Neural cell (in vitro differentiated cells): ENCODE data around the gene OR10J5. TPM values are rescaled to one million over a fixed set of nuclear protein-coding genes. Genes with fewer than 3 reads are reported as not detected.

Experiments
- H2AFZ ChIP-seq: fragments of 200-600, 300-800 bp; sonication (generic), shearing (Covaris generic); 2 replicates; pipeline ENCODE4 v1.6.0; 2014; ENCODE audit warnings: low read depth, mild to moderate bottlenecking, antibody characterized with exemption, low read length, moderate library complexity
- H3F3A ChIP-seq: fragments of 200-600 bp; shearing (Covaris generic); 2 replicates; pipeline ENCODE4 v1.6.1; 2016; ENCODE audit warnings: mild to moderate bottlenecking, moderate library complexity, mixed read lengths, antibody characterized with exemption, low read length; ENCODE audit not compliant: insufficient read depth, poor library complexity, severe bottlenecking
- H3K27ac ChIP-seq: fragments of 200-600, 300-800 bp; sonication (generic), shearing (Covaris generic); 2 replicates; pipeline ENCODE4 v1.5.1; 2014; ENCODE audit warnings: mild to moderate bottlenecking, low read length, moderate library complexity
- H3K27me3 ChIP-seq: fragments of 300-800, 200-600 bp; sonication (generic), shearing (Covaris generic); 2 replicates; pipeline ENCODE4 v1.6.0; 2014; ENCODE audit warnings: mild to moderate bottlenecking, low read depth, low read length, moderate library complexity; ENCODE audit not compliant: insufficient read depth
- H3K36me3 ChIP-seq: fragments of 300-800, 200-600 bp; sonication (generic), shearing (Covaris generic); 2 replicates; pipeline ENCODE4 v1.5.1; 2014; ENCODE audit warnings: mild to moderate bottlenecking, antibody characterized with exemption, low read length, moderate library complexity; ENCODE audit not compliant: insufficient read depth
- H3K4me2 ChIP-seq: fragments of 300-800, 200-600 bp; sonication (generic), shearing (Covaris generic); 2 replicates; pipeline ENCODE4 v1.6.0; 2014; ENCODE audit warnings: mild to moderate bottlenecking, low read length
- H3K4me3 ChIP-seq: fragments of 300-800, 200-600 bp; sonication (generic), shearing (Covaris generic); 2 replicates; pipeline ENCODE4 v1.5.1; 2014; ENCODE audit warnings: mild to moderate bottlenecking, low read length, moderate library complexity
- H3K79me2 ChIP-seq: fragments of 200-600 bp; shearing (Covaris generic); replicated peaks from 2 replicates; pipeline ENCODE4 v1.6.0; 2014; ENCODE audit warnings: mild to moderate bottlenecking, low read length, moderate library complexity; ENCODE audit not compliant: insufficient read depth
- H3K9ac ChIP-seq: fragments of 300-800, 200-600 bp; sonication (generic), shearing (Covaris generic); 2 replicates; pipeline ENCODE4 v1.6.1; 2016; ENCODE audit warnings: mild to moderate bottlenecking, low read length, mixed read lengths
- H3K9me2 ChIP-seq: fragments of 200-600 bp; shearing (Covaris generic); 2 replicates; pipeline ENCODE4 v1.6.1; 2016; ENCODE audit warnings: mild to moderate bottlenecking, low read length, mixed read lengths; ENCODE audit not compliant: insufficient read depth
- H3K9me3 ChIP-seq: fragments of 200-600, 300-800 bp; sonication (generic), shearing (Covaris generic); 2 replicates; pipeline ENCODE4 v1.6.1; 2016; ENCODE audit warnings: mild to moderate bottlenecking, mixed run types, low read length, moderate library complexity, mixed read lengths
- H4K20me1 ChIP-seq: fragments of 200-600 bp; shearing (Covaris generic); 2 replicates; pipeline ENCODE4 v1.6.1; 2016; ENCODE audit warnings: mild to moderate bottlenecking, mixed run types; ENCODE audit not compliant: insufficient read depth
- CTCF ChIP-seq: fragments of 450-650 bp; IDR thresholded peaks from 2 replicates; pipeline ENCODE4 v1.5.1; 2014; ENCODE audit warnings: antibody characterized with exemption, mild to moderate bottlenecking, moderate library complexity; ENCODE audit not compliant: poor library complexity, severe bottlenecking
- EP300 ChIP-seq: fragments of 450-650 bp; conservative IDR thresholded peaks from 2 replicates; pipeline ENCODE4 v1.6.1; 2014; ENCODE audit warnings: antibody characterized with exemption, mild to moderate bottlenecking, moderate library complexity; ENCODE audit not compliant: poor library complexity, severe bottlenecking
- EZH2 ChIP-seq: fragments of 200-600, 300-800 bp; shearing (Covaris generic), sonication (generic); IDR thresholded peaks from 2 replicates; pipeline ENCODE4 v1.6.1; 2014; ENCODE audit warnings: antibody characterized with exemption, low read length, borderline replicate concordance, mild to moderate bottlenecking; ENCODE audit not compliant: insufficient read depth, poor library complexity, severe bottlenecking
- MXI1 ChIP-seq: fragments of 450-650 bp; conservative IDR thresholded peaks from 2 replicates; pipeline ENCODE4 v1.6.1; 2014; ENCODE audit warnings: antibody characterized with exemption, mild to moderate bottlenecking; ENCODE audit not compliant: poor library complexity, severe bottlenecking
- POLR2AphosphoS5 ChIP-seq: IDR thresholded peaks from 2 replicates; pipeline ENCODE4 v1.6.1; 2012
- RAD21 ChIP-seq: fragments of 450-650 bp; conservative IDR thresholded peaks from 2 replicates; pipeline ENCODE4 v1.6.1; 2014; ENCODE audit warnings: antibody characterized with exemption, mild to moderate bottlenecking, moderate library complexity
- REST ChIP-seq: IDR thresholded peaks from 2 replicates; pipeline ENCODE4 v1.6.1; 2012; ENCODE audit warnings: borderline replicate concordance
- SMC3 ChIP-seq: fragments of 450-650 bp; conservative IDR thresholded peaks from 2 replicates; pipeline ENCODE4 v1.6.1; 2014; ENCODE audit warnings: antibody characterized with exemption, mild to moderate bottlenecking, moderate library complexity; ENCODE audit not compliant: poor library complexity
- TAF1 ChIP-seq: IDR thresholded peaks from 2 replicates; pipeline ENCODE4 v1.6.1; 2012; ENCODE audit warnings: low read depth
- polyA plus RNA-seq: library from polyadenylated mRNA; depleted of rRNA; stranded (reverse); fragments of >200 nt; gene quantifications from 2 replicates; pipeline ENCODE4 v1.2.3, GENCODE V29; 2014

The OR10J5 gene
- polyA plus RNA-seq, 1 donor from 2014 or later: not detected

GRCh38 chr1:159509440-159510228 is 26.2 kb downstream of the OR10J5 start:
- Histone ChIP-seq H3K9me2 (no peaks in the 10 kb centered on the region), H3K9ac (no peak overlapping the region), H3K27ac (no peak overlapping the region), H3F3A (no peaks in the 10 kb centered on the region), H3K36me3 (no peaks in the 10 kb centered on the region), H3K4me2 (no peak overlapping the region), H3K4me3 (no peak overlapping the region), H3K27me3 (no peaks in the 10 kb centered on the region), H3K9me3 (no peaks in the 10 kb centered on the region), H4K20me1 (no peaks in the 10 kb centered on the region), H3K79me2 (no peaks in the 10 kb centered on the region), H2AFZ (no peak overlapping the region)
- TF ChIP-seq EP300 (no peak), MXI1 (no peak), POLR2AphosphoS5 (no peak), REST (no peak), TAF1 (no peak), SMC3 (no peak), RAD21 (no peak), EZH2 (no peak), CTCF (no peak)

GRCh38 chr1:159508951-159509350 is 26.9 kb downstream of the OR10J5 start:
- no peak for TF ChIP-seq RAD21
- no peak for TF ChIP-seq EZH2
- no peak for TF ChIP-seq CTCF
- no peak for TF ChIP-seq SMC3
- no peak for TF ChIP-seq MXI1
- TF ChIP-seq REST: no peak
- TF ChIP-seq POLR2AphosphoS5: no peak
- no peak for TF ChIP-seq TAF1
- no peak for TF ChIP-seq EP300
- Histone ChIP-seq H3K27me3 (no peaks in the 10 kb centered on the region), H3K4me2 (no peak overlapping the region)

More at GRCh38 chr1:159508951-159509350, 26.9 kb downstream of the OR10J5 start:
- Histone ChIP-seq H3K9ac (no peak overlapping the region), H3K9me2 (no peaks in the 10 kb centered on the region), H3K9me3 (no peaks in the 10 kb centered on the region), H3K27ac (no peak overlapping the region), H3F3A (no peaks in the 10 kb centered on the region), H2AFZ (no peak overlapping the region), H3K4me3 (no peak overlapping the region), H3K36me3 (no peaks in the 10 kb centered on the region), H4K20me1 (no peaks in the 10 kb centered on the region), H3K79me2 (no peaks in the 10 kb centered on the region)
